H1 (cell line): Measurements from ENCODE around the gene SNX6. TPM values are rescaled to one million over a fixed set of nuclear protein-coding genes. Genes with fewer than 3 reads are reported as not detected.

Experiments used
- ATF3 ChIP-seq: IDR thresholded peaks from 2 replicates; pipeline ENCODE4 v1.6.1; 2011; ENCODE audit warnings: low read depth, mild to moderate bottlenecking, low read length; ENCODE audit not compliant: insufficient read depth
- CHD7 ChIP-seq: fragments of 300-600 bp; sonication (generic); IDR thresholded peaks from 2 replicates; pipeline ENCODE4 v1.7.1; 2012; ENCODE audit warnings: low read length, moderate library complexity, mild to moderate bottlenecking, inconsistent platforms; ENCODE audit not compliant: insufficient replicate concordance
- RBBP5 ChIP-seq: IDR thresholded peaks from 2 replicates; pipeline ENCODE4 v1.7.1; 2012; ENCODE audit warnings: low read depth, mild to moderate bottlenecking, inconsistent platforms, low read length, moderate library complexity, borderline replicate concordance
- RXRA ChIP-seq: IDR thresholded peaks from 2 replicates; pipeline ENCODE4 v1.6.1; 2011; ENCODE audit warnings: low read depth, mild to moderate bottlenecking, low read length, moderate library complexity; ENCODE audit not compliant: insufficient read depth
- polyA plus RNA-seq, 7 experiments: library from polyadenylated mRNA; depleted of rRNA in 3 of 7; stranded (reverse) in 5 of 7; unstranded in 2 of 7; fragments of >200 nt in 5 of 7; fragments of 200-250 nt in 2 of 7; gene quantifications; 1 replicate in 5 of 7; 2 replicates in 1 of 7; 4 replicates in 1 of 7; pipeline versions ENCODE4 v1.2.1 to v1.2.3, GENCODE V29; 2011 to 2013; ENCODE audit warnings: missing spikeins in 2 of 7, mixed read lengths in 2 of 7
- total RNA-seq: library from RNA; stranded (reverse); fragmentation: NEBNext Ultra II Directional; extraction: Animal tissue kit (Norgen Biotek cat#: 25700); gene quantifications from 2 replicates; pipeline ENCODE4 v1.2.1, GENCODE V29; 2021

Gene SNX6
- total and polyA plus RNA-seq, 2 of the 8 experiments (the other 6 are each of a cell fraction or from before 2014, with no cell fraction given) = 53.4 to 71.1 TPM

GRCh38 chr14:34628681-34629135 lies 1.2 kb downstream of the SNX6 start (continued):
- TF ChIP-seq RXRA (no peak), CHD7 (no peak), RBBP5 (no peak), ATF3 (no peak)
